GM12892 (cell line): ENCODE results near the gene NFIB.

Experiments
- POLR2A ChIP-seq: IDR thresholded peaks from 2 replicates; pipeline ENCODE4 v1.6.1; 2011; ENCODE audit warnings: low read depth, low read length, control low read depth
- POLR2AphosphoS5 ChIP-seq: IDR thresholded peaks from 2 replicates; pipeline ENCODE4 v1.6.1; 2011; ENCODE audit warnings: low read depth, low read length, control low read depth

DNA sequence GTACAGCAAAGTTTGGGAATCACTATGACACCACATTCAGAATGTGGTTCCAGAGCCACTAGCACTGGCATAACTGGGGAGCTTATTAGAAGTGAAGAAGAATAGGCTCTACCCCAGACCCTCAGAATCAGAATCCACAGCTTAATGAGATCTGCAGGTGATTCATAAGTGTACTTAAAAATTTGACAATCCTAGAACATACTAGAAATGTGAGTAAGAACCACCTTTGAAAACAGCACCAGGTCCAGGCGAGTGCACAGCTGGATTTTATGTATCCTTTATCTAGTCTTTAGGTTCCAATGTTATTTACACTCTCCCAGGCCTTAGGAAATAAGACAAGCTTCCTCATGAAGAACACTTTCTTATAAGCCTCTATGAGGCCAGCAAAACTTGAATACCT lies 149.0 kb downstream of the NFIB start:
- TF ChIP-seq POLR2A (no peak), POLR2AphosphoS5 (no peak)
